MV-4-11 (cell line): ENCODE results near the gene TUBA1C.
"Not testable (repeated sequence)": the region's sequence is repeated elsewhere in the genome, so short reads cannot be mapped to it uniquely, and the experiment has no call there.

Source experiments
- DNase-seq: peaks from one replicate; lab custom pipeline; 2025; lab: John Stamatoyannopoulos, UW

TUBA1C gene

GRCh38 chr12:49310451-49311000 lies 45.6 kb downstream of the TUBA1C start:
- not testable (repeated sequence) for DNase-seq

GRCh38 chr12:49314811-49315210 lies 49.9 kb downstream of the TUBA1C start:
- DNase-seq = no peak

- DNase-seq = not testable (repeated sequence)
Observed at GRCh38 chr12:49317118-49317517, 52.2 kb downstream of the TUBA1C start.

- DNase-seq = not testable (repeated sequence)
Observed at GRCh38 chr12:49320411-49321103, 55.7 kb downstream of the TUBA1C start.

- DNase-seq = no peak
Observed at GRCh38 chr12:49322367-49322707, 57.5 kb downstream of the TUBA1C start.

- peak; percentile 98 for DNase-seq
Observed at GRCh38 chr12:49322708-49323523, 58.0 kb downstream of the TUBA1C start, which contains the start of gene TROAP. TSS of gene TROAP (plus strand) at chr12:49323255. CDS start at chr12:49323609, 354 bp downstream.

- DNase-seq = no peak
Observed at GRCh38 chr12:49323524-49324097, 58.7 kb downstream of the TUBA1C start.
